B cell (primary cell): ENCODE measurements around the gene LRCH3.

Source experiments
- EZH2 ChIP-seq: IDR thresholded peaks from 2 replicates; pipeline ENCODE4 v1.6.1; 2012; ENCODE audit warnings: borderline replicate concordance, low read depth, mild to moderate bottlenecking, moderate library complexity, low read length; ENCODE audit not compliant: insufficient read depth, poor library complexity, severe bottlenecking
- TF ChIP-seq, protein P1 (sequence below): fragments of 200-600 bp; IDR thresholded peaks from one replicate; pipeline ENCODE4 v1.8.0; 2022; ENCODE audit warnings: antibody characterized with exemption, mild to moderate bottlenecking

- TF ChIP-seq, protein P1, sequence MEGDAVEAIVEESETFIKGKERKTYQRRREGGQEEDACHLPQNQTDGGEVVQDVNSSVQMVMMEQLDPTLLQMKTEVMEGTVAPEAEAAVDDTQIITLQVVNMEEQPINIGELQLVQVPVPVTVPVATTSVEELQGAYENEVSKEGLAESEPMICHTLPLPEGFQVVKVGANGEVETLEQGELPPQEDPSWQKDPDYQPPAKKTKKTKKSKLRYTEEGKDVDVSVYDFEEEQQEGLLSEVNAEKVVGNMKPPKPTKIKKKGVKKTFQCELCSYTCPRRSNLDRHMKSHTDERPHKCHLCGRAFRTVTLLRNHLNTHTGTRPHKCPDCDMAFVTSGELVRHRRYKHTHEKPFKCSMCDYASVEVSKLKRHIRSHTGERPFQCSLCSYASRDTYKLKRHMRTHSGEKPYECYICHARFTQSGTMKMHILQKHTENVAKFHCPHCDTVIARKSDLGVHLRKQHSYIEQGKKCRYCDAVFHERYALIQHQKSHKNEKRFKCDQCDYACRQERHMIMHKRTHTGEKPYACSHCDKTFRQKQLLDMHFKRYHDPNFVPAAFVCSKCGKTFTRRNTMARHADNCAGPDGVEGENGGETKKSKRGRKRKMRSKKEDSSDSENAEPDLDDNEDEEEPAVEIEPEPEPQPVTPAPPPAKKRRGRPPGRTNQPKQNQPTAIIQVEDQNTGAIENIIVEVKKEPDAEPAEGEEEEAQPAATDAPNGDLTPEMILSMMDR, result no peak
- no peak for TF ChIP-seq EZH2
Measured at GRCh38 chr3:197749315-197749600, 41.8 kb upstream of the LRCH3 start.
